ENCODE data around the gene PITPNM3.
"Not testable (repeated sequence)": the region's sequence is repeated elsewhere in the genome, so short reads cannot be mapped to it uniquely, and the experiment has no call there.

Gene PITPNM3

GRCh38 chr17:6556121-6557039 lies at the start of gene PITPNM3:
Gene PITPNM3, minus strand, starts transcription at chr17:6556555. Its CDS starts 149 bp downstream, at chr17:6556406.
- DNase-seq = no peak

- no peak for DNase-seq
Observed at GRCh38 chr17:6605142-6605541, 48.8 kb upstream of the PITPNM3 start.

DNA sequence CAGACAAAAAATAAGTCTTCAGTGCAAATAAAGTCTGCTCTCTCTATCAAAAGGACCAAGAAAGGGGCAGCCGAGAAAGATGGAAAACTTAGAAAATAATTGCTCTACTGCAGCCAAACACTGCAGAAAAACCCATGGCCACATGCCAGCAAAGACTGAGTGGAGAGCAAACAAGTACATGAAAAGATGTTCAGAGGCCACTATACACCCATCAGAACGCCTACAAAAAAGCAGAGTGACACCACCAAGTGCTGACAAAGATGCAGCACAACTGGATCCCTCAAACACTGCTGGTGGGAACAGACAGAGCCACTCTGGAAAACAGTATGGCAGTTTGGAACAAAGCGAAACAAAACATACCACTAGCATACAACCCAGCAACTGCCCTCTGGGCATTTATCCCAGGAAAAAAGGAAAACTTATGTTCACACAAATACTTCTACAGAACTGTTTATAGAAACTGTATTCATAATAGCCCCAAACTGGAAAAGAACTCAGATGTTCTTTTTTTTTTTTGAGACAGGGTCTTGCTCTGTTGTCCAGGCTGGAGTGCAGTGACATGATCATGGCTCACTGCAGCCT lies 47.5 kb upstream of the PITPNM3 start:
- no peak for DNase-seq

GRCh38 chr17:6602141-6602540 lies 45.8 kb upstream of the PITPNM3 start:
- DNase-seq = no peak

GRCh38 chr17:6599364-6599763 lies 43.0 kb upstream of the PITPNM3 start:
- no peak for DNase-seq

DNA sequence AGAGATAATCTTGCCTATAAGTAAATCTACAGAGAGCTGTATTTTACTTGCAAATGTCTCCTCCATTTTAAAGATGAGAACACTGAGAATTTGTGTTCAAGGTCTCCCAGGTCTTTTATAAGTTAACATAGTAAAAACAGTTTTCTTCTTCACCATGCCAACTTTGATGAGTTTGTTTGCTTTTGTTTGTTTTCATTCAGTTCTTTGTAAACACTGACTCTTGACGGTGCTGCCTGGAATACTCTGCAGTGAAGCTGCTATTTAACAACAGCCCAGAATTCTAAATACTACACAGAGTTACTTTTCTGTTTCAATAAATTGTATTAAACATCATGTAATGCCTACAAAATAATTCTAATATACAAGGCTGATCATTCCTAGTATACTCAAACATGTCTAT lies 41.4 kb upstream of the PITPNM3 start:
- no peak for DNase-seq

GRCh38 chr17:6596941-6597340 lies 40.6 kb upstream of the PITPNM3 start:
- DNase-seq = no peak

GRCh38 chr17:6596511-6596910 lies 40.2 kb upstream of the PITPNM3 start:
- DNase-seq = no peak

- no peak for DNase-seq
Observed at GRCh38 chr17:6596081-6596480, 39.7 kb upstream of the PITPNM3 start.

- not testable (repeated sequence) for DNase-seq
Observed at GRCh38 chr17:6593371-6593770, 37.0 kb upstream of the PITPNM3 start.

DNA sequence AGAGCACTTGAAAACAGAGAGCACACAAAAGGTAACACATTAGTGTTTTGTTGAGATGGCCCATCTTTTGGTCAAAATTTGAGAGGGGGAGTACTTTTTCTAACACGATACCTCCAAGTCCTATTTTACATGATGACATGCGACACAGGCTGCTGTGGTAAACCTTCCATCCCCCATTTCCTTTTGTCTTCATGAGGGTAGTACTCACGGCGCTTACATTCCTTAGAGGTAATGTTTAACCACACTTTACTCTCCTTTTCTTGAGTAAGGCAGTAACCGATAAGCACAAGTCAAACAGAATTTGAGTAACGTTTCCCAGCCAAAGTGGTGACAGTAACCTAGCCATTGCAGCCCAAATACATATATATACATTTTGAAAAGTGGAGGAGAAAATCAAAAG lies 35.8 kb upstream of the PITPNM3 start:
- no peak for DNase-seq

GRCh38 chr17:6591599-6592158 lies 35.3 kb upstream of the PITPNM3 start:
- DNase-seq = no peak

- DNase-seq = no peak
Observed at GRCh38 chr17:6589266-6589946, 33.1 kb upstream of the PITPNM3 start.

- DNase-seq = no peak
Observed at GRCh38 chr17:6588165-6588564, 31.8 kb upstream of the PITPNM3 start.

DNA sequence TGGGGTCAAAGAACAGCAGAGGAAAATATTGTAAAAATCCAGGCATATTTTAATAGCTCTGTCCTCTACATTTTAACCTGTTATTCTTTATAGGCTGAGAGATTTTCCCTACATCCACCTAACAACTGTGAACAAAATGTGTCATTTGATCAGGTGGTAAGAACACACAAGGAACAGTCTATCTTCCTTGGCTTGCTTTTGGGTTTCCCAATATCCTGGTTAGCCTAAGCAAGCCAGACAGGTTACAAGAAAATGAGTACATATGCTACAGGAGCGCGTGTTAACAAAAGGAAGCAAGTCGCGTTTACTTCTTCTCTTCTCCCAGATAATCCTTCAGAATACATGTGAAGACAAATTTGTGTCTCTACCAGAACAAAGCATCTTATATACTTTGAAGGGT lies 31.0 kb upstream of the PITPNM3 start:
- no peak for DNase-seq

- DNase-seq = no peak
Observed at GRCh38 chr17:6583411-6583810, 27.1 kb upstream of the PITPNM3 start.

DNA sequence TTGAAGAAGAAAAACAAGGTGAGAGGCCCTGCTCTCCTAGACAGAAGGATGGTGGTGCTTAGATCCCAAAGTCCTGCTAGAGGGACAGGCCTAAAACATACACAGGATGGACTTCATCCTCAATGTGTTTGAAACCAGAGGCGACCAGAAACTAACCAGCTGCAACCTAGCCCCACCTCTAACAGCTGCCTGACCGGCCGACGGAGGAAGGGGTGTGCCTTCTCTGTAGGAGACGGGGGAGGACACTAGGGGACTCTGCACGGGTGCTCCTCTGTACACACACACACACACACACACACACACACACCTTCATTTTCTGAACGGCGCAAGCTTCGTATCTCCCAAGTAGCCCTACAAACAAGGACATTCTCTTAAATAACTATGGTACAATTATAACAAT lies 24.3 kb upstream of the PITPNM3 start:
- no peak for DNase-seq

DNA sequence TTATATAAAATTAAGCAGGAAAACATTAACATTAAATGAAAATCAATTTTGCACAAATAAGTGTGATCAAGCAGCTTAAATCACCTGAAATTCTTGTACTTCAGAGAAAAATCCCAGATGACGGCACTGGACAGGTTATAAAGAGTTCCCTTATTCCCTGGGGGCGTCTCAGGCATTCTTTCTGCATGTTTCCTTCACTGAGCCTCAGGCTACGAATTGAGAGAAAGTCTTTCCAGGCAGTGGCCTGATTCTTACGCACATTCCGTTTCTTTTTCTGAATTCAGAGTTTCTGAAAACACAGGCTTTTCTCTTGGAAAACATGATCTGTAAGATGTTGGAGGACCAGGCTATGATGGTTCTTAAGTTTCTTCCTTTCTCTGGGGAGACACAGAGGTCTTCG lies 22.1 kb upstream of the PITPNM3 start:
- DNase-seq = no peak

GRCh38 chr17:6577686-6578263 lies 21.4 kb upstream of the PITPNM3 start:
- DNase-seq = no peak

- DNase-seq = no peak
Observed at GRCh38 chr17:6576038-6576785, 19.9 kb upstream of the PITPNM3 start.

GRCh38 chr17:6575596-6575988 lies 19.2 kb upstream of the PITPNM3 start:
- no peak for DNase-seq
